ENCODE results near the gene COL9A2.
A peak's percentile ranks its signal among the peaks of the same experiment; 100 is the strongest.

Gene COL9A2

DNA sequence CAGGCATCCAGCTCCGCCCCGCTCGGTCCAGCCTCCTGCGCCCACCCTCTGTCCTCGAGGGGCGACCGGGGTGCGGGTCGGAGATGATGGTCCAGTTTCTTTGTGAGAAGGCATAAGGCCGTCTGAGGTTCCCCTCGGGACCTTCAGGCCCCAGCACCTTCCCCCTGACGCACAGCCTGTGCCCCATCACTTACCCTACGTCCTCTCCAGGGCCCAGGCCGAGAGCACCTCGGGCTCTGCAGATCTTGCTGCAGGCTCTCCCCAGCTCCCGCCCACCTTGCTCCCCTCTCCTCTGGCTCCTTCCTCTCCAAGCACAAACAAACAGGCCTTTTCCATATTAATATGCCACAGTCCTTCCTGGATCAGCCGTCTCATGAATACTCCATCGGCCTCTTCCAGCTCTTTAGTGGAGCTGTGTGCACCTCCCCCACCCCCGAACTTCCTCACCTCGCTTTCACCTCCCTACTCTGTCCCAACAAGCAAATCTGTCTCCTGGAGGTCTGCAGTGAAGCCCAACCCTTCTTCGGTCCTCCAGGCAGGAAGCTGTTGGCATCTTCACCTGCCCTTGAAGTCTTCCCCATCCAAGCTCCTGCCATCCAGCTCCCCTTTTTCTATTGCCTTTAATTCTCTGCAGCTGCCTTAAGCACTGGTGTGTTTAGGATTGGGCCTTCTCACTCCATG is 448 bp upstream of the COL9A2 start:
- DNase-seq, result no peak

DNA sequence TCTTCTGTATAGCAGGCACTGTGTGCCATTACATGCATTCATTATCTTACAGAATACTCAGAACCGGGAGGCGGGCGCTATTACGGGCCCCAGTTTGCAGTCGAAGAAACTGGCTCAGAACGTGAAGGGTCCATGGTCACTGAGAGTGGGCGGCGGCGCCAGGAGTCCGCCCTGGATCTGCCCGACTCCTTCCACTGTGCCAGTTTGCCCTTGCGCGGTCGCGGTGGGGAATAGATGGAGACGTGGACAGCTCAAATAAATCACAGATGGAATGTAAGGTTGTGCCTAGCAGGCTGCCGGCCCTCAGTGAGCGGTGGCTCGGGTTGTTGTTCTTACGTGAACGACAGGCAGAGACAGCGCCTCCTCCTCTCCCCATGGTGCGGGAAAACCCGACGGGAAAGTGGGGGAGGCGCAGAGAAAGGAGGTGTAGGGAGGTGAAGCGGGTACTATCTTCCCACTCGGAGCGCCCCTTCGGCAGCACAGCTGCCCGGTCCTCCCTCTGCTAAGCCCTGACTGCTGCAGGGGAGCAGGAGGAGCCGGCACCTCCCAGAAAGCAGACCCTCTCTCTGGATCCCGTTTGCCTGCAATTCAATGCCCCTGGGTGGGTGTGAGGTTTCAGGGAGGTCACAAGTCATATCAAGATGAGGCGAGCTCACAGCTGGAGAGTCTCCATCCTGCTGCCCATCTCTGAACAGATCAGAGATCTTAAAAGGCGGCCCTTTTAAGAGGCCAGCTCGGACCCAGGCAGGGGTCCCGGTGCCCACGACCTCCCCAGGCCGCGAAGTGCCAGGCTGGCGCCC is 1.1 kb downstream of the COL9A2 start:
- DNase-seq, result peak; percentile 25

DNA sequence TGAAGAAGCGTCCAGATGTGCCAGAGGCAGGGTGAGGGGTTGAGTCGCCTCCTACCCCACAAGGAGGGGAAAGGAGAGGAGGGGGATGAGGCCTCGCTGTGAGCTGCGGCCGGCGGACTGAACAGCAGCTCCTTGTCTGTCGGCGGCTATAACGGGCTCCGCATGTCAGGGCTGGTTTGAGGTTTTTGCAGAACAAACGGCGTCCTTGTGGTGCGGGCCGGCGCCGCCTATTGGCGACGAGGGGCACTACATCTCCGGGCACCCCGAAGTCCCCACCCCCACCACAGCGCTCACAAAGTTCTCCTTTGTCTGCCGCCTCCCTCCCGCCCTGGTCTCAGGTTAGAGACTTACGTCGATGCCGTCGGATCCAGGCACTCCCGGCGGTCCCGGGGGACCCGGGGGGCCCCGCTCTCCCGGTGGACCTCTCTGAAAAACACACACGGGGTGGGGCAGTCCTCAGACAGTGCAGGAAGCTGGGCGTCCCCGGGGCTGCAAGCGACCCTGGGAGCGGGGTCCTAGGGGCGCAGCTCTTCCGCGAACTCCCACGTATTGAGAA is 1.8 kb downstream of the COL9A2 start:
- peak; percentile 91 for DNase-seq

DNA sequence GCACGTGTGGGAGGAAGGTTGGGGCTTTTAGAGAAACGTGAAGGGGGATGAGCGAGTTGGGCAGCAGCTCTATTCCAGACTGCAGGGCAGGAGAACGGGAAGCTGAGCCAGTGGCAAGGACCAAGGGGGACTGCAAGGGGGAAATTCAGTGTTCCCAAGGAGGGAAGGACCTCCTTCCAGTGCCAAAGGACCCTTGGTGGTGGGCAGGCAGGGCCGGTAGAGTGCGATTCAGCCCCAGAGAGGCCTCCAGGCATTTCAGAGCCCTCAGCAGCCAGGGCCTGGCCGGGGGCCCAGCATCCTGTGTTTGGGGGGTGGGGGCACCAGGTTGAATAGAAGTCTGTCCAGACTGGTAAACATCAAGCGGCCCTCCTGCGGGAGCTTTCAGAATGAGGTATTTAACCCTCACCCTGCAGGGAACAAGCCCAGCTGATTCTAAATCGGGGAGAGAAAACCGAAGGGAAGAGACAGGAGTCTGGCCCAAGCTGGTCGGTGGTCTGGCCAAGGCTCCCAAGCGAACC is 2.3 kb downstream of the COL9A2 start:
- DNase-seq, result no peak

DNA sequence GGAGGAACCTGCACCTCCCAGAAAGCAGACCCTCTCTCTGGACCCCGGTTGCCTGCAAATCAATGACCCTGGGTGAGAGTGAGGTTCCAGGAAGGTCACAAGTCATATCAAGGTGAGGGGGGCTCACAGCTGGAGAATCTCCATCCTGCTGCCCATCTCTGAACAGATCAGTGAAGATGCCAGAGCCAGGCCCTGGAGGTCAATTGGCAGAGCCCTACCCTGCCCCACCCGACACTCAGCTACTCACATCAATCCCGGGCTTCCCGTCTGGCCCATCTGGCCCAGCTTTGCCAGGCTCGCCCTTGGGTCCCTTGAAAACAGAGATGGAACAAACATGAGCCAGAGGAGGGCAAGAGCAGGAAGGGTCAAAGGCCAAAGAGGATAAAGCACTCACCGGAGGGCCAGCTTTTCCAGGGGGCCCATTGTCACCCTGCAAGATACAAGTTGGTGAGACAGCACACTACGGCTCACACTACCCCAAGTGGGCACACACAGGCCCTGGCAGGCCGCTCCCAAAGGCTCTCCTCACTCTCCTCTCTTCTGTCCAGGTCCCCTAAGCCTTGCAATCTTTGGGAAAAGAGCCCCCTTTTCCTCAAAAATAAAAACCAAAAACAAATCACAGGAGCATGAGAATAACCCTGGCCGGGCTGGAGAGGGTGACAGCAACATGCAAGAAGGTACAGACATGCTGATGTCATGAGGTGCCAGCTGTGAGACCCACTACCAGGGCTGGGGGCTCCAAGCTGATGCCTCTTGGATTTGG is 2.9 kb downstream of the COL9A2 start:
- no peak for DNase-seq

DNA sequence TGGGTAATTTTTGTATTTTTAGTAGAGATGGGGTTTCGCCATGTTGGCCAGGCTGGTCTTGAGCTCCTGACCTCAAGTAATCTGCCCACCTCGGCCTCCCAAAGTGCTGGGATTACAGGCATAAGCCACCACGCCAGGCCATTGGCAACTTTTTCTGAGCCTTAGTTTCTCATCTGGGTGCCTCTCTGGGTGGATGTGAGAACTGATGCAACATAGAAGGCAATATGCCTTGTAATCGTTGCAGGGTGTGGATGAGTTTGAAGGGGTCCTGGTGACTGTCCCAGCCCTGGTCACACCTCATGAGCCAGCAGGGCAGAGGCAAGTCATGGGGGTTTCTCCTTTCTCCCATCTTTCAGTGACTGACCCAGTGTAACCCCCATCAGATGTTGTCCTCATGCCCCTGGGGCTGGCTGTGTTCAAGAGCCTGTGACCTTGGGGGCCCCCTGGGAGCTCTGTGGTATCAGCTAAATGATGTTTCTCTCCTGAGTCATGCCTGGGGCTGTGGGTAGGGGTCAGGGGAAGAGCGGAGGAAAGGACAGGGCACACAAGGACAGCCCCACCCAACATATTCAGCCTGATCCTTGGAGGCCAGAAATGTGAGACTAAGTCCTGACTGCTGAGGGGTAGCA is 3.6 kb downstream of the COL9A2 start:
- DNase-seq, result no peak

DNA sequence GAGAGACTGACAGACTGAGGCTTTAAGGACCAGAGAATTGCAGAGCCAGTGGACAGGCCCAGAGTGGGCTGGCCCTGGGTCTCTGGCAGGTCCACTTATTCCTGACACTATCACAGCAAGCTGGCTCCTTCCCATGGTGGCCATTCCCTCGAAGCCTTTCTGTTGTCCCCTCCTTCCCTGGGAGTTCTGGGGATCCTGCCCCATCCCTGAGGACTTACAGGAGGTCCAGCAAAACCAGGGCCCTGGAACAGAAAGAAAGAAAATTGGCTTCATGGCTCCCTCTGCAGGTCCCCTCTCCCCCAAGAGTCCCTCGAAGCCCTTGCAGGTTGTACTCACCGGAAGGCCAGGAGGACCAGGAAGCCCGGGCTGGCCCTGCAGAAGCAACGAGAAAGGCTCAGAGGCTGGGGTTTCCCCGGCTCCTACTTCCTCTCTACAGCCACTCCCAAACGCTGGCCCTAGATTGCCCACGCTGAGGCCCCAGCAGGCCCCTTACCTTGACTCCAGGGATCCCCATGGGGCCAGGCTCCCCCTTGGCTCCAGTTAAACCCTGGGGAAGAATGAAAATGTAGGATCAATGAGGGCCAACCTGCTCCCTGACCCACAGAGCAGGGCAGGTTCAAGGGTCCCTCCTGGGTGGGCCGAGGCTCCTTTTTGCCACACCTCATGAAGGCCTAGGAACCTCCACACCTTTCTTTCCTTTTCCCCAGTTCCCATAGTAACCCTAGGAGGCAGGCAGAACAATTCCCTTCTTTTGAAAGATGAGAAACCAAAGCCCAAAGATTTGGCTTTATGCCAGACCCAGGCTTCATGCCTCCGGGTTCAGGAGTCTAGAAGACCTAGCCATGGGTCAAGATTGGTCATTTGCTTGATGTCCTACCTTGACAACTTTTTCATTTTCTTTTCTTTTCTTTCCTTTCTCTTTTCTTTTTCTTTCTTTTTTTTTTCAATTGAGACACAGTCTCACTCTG is 4.6 kb downstream of the COL9A2 start:
- DNase-seq, result peak; percentile 50

DNA sequence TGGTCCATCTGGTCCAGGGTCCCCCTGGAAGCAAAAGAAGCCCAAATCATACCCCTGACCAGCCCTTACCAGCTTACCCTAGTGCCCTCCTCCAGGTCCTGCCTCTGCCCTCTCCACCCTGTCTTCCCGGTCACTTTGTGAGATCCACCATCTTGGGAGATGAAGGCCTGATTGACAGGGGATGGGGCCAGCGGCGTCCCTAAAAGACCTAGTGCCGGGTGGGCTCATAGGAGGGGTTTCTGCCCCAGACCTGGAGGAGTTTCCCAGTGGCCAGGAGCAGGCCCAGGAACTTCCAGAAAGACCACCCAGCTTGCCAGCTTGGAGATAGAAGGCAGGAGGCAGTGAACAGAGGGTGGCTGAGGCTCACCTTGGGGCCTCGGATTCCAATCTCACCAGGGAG is 5.4 kb downstream of the COL9A2 start:
- no peak for DNase-seq

DNA sequence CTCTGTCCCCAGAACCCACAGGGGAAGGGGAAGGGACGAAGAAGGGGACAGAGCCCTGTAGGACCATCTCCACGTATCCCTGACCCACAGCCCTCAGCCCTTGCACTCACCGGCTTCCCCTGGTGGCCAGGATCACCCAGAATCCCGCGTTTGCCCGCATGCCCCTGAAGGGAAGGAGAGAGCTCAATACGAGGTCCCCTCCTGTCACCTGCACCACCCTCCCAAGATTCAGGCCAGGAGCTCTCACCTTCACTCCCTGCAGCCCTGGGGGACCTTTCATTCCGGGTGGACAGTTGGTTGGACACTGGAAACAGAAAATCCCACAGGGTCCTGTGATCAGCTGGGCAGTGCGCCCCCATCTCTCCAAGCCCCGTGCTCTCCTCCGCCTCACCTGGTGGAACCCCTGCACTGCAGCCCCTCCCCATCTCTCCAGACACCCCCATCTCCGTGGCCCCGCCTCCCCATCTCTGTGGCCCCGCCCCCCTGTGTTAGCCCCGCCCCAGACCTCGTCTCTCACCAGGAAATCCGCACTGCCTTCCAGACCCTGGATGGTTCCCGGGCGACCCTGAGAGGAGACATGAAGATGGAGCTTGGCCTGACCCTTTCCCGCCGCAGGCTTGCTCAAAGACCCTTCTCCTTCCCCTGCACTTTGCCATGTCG is 6.0 kb downstream of the COL9A2 start:
- no peak for DNase-seq

DNA sequence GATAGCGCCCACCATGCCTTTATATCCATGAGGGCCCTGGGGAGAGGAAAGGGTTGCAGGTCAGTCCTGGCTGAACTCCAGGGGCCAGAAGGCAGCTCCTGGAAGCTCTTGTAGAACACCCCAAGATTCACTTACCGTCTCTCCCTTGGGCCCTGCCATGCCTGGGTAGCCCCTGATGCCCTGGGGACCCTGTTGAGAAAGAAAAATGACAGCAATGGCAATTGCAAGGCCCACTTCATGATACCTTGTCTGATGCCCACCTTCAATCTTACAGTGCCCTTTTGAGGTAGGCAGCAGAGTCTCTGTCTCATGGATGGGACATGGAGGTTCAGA is 7.0 kb downstream of the COL9A2 start:
- no peak for DNase-seq

DNA sequence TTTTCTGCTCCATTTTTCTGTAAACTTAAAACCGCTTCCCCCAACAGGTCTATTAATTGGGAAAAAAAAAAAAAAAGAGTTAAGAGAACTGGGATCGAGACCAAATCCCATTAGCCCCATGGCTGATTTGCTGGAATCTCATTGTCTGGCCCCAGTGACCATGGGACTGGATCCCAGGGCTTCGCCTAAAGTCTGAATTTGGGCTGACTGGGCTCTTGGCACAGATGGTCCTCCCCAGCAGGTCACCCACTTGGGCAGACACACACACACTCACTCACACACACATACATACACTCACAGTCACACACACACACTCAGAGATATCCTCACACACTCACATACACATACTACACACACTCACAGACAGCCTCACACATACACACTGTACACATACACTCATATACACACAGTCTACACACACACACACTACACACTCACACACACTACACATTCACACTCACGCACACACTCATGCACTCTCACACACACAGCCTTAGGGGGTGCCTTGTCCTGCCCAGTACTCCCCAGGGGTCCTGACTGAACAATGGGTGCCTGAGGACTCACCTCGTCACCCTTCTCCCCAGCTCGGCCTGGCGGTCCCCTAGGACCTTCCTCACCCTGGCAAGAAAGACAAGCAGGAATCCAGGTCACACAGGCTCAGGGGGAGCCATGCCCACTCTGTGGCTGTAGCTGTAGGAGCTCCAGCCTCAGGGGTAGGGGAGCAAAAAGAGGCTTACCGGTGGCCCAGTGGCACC is 7.5 kb downstream of the COL9A2 start:
- no peak for DNase-seq

DNA sequence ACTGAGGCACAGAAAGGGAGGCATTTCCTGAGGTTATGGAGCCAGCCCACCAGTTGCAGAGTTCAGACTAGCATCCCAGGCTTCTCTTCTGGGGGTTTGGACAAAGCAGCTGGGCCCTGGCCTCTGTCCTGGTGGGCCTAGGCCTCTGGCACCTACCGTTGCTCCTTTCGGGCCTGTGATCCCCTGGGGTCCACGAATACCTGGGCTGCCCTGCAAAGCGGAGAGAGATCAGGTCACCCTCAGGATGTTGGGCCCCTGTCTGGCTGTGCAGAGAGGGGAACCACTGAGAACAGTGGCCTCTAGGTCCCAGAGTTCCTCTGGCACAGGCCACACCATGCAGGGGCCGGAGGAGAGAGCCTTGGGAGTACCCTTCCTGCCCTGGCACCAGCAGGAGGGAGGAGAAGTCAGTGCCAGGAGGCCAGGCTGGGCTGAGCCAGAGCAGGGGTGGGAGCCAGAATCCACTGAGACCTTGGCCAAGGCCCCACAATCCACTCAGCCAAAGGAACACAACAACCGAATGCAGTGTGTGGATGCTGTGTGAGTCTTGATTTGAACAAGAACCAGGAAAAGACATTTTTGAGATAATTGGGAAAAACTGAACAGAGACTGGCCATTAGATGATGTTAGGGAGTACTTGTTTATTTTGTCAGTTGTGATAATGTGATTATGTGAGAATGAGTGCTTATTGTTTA is 8.9 kb downstream of the COL9A2 start:
- DNase-seq, result no peak

DNA sequence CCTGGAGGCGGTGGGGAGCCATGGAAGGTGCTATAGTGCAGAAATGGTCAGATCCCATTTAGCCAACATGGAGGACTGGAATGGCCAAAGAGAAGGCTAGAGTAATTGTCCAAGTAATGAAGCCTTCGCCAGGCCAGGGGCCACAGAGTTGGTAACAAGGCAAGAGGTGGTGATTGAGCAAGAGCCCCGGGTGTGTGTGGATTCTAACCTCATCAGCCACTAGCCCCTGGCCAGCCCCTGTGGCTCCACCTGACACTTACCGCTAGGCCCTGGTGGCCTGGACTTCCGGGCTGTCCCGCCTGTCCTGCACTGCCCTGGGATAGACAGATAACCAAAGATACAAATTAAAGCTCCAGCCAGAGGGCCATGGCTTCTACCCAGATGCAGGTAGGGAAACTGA is 9.9 kb downstream of the COL9A2 start:
- DNase-seq, result no peak

DNA sequence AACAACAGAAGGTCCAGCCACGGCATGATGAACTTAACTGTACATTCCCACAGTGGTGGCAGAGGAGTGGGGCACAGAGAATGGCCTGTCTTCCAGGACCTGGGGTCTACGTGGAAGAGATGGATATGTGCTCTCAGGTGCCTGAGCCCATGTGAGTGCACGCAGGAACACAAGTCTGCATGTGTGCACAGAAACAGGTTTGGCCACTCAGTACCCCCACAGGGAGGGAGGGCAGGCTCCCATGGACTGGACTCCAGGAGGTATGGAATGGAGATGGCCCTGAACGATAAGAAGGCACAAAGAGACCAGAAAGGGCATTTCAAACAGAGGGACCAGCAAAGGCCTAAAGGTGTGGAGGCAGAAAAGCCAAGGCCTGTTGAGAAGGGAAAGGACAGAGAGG is 10.8 kb downstream of the COL9A2 start:
- DNase-seq, result no peak

DNA sequence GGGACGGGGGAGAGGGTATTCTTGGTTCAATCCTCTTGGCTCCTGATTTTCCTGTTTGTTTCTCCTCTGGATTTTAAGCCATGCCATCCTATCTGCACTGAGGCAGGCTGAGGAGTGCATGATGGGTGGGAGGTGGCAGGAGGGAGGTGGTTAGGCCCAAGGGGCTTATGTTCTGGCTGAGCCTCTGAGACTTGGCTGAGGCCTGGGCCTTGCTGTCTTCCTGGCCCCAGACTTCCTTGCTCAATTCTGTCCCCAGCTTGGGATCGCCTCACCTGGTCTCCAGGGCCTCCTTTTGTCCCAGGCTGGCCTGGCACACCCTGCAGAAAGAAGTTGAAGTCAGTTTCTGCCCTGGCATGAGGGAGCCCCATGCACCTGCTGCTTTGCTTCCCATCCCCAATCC is 11.2 kb downstream of the COL9A2 start:
- DNase-seq, result no peak

DNA sequence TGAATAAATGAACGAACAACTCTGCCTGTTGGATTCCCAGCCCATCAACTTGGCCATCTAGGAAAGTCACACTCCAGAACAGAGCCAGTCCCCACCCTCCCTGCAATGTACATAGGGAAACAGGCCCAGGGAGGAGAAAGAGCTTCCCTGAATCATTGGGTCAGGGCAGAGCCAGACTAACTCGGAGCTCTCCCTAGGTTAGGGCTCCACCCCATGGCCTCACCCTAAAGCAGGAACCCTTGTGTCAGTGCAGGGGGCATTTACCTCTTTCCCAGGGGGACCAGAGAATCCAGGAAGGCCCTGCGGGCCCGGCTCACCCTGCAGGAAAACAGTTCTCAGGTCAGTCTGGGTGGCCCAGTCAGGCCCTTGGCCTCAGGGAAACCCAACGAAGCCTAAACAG is 11.6 kb downstream of the COL9A2 start:
- peak; percentile 21 for DNase-seq

DNA sequence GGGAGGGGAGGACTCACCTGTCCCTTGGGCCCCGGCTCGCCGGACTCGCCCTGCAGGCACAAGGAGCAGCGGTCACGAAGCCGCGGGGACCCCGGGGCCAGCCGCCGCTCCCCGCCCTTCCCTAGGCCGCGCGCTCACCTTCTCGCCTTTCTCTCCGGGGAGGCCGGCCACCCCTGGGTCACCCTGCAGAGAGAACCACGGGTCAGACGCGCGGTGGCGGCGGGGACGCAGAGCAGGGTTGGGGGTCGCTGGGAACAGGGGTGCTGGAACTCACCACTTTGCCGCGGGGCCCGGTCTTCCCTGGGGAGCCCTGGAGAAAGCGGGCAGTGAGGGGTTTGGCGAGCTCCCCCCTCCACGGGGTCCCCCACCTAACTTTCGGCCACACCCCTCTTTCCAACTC is 13.3 kb downstream of the COL9A2 start:
- DNase-seq, result no peak

DNA sequence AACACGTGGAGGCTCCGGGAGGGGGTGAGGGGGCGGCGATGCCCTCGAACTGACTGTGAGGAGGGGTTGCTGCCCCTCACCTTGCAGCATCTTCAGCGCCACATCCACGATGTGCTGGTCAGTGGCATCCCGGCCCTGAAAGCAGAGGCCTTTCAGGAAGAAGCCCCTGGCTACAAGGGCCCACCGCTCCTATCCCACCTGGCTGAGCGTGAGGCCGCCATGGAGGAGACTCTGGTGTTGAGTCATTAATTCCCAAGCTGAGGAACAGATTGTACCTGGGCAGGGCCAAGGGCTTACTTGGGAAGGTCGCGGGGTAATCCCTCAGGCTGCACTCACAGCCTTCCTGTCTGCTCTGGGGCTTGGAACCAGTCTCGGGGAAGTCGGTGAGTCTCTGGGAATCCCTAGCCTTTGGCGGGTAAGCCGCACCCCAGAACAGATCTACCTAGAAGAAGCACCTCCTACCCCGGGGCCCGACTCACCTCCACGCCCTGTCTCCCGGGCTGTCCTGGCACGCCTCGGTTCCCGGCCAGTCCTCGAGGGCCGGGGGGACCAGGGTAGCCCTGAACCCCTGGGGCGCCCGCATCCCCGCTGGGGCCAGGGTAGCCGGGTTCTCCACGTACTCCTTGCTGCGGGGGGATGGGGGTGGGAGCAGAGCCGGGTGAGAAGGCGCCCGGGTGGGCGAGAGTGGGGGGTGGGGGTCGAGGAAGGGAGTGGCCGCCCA is 13.9 kb downstream of the COL9A2 start:
- DNase-seq, result no peak

DNA sequence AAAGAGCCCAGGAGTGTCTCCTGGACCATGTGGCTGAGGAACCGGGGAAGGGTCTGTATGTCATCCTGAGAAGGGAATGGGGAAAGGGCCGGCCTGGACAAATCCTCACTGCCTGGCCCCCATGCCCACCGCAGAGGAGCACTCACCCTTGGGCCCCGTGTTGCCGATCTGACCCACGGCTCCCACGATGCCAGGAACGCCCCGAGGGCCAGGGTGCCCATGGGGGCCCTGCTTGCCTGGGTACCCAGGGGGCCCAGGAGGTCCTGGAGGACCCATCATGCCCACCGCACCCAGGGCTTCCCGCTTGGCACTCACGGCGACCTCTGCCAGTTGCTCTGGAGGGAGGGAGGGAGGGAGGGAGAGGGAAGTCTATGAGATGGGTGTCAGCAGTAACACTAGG is 14.6 kb downstream of the COL9A2 start:
- DNase-seq, result no peak
